Tibial nerve (tissue), 4 donors: ENCODE results near the gene RNF225. TPM values are rescaled to one million over a fixed set of nuclear protein-coding genes. Genes with fewer than 3 reads are reported as not detected.
"Not testable (repeated sequence)": the region's sequence is repeated elsewhere in the genome, so short reads cannot be mapped to it uniquely, and the experiment has no call there.

Experiments
- DNase-seq, 2 donors: peaks; one replicate each; pipeline ENCODE4 v3.0.0-alpha.2; 2019; ENCODE audit warnings: low spot score in 2 of 2
- H3K27ac ChIP-seq, 4 donors: fragments of 200-600 bp; sonication (generic) in 3 of 4; one replicate each; pipeline ENCODE4 v1.5.1; 2017 to 2019; ENCODE audit warnings: mild to moderate bottlenecking in 1 of 4
- H3K27me3 ChIP-seq, 2 donors: fragments of 200-600 bp; sonication (generic) in 1 of 2; one replicate each; pipeline versions ENCODE4 v1.5.1 to v1.6.0; 2017 to 2019
- H3K36me3 ChIP-seq, 3 donors: fragments of 200-600 bp; sonication (generic); one replicate each; pipeline ENCODE4 v1.5.1; 2018 to 2019
- H3K4me1 ChIP-seq, 4 donors: fragments of 200-600 bp; sonication (generic) in 3 of 4; one replicate each; pipeline ENCODE4 v1.5.1; 2017 to 2019
- H3K4me3 ChIP-seq, 4 donors: fragments of 200-600 bp; sonication (generic) in 3 of 4; one replicate each; pipeline ENCODE4 v1.5.1; 2017 to 2019; ENCODE audit warnings: mild to moderate bottlenecking in 1 of 4, moderate library complexity in 1 of 4
- H3K9me3 ChIP-seq, 4 donors: fragments of 200-600 bp; sonication (generic) in 3 of 4; one replicate each; pipeline ENCODE4 v1.5.1; 2017 to 2019
- EP300 ChIP-seq, 2 donors: sonication (generic); formaldehyde crosslinking; IDR thresholded peaks; one replicate each; pipeline ENCODE4 v1.6.1; 2017; ENCODE audit warnings: antibody characterized with exemption in 2 of 2, mild to moderate bottlenecking in 1 of 2
- POLR2A ChIP-seq, 2 donors: fragments of 450-650 bp; IDR thresholded peaks; one replicate each; pipeline ENCODE4 v1.6.1; 2017; ENCODE audit warnings: antibody characterized with exemption in 2 of 2, mild to moderate bottlenecking in 2 of 2, moderate library complexity in 2 of 2
- WGBS, 2 donors: methylation state at CpG; one replicate each; pipeline ENCODE4 v1.1.5; 2018; 5-methylcytosine and 5-hydroxymethylcytosine counted together
- total RNA-seq, 4 donors: library from RNA; depleted of rRNA; stranded (reverse); fragments of >200 nt; gene quantifications; one replicate each; pipeline ENCODE4 v1.1.0, GENCODE V29; 2016
- TF ChIP-seq, protein P1 (sequence below), 5 experiments: fragments of 200-600 bp in 3 of 5; fragments of 450-650 bp in 2 of 5; sonication (generic) in 3 of 5; IDR thresholded peaks; one replicate each; pipeline ENCODE4 v1.5.1; 2016 to 2019; ENCODE audit warnings: antibody characterized with exemption in 5 of 5, mild to moderate bottlenecking in 3 of 5, moderate library complexity in 2 of 5

Gene RNF225
- total RNA-seq: not detected

DNA sequence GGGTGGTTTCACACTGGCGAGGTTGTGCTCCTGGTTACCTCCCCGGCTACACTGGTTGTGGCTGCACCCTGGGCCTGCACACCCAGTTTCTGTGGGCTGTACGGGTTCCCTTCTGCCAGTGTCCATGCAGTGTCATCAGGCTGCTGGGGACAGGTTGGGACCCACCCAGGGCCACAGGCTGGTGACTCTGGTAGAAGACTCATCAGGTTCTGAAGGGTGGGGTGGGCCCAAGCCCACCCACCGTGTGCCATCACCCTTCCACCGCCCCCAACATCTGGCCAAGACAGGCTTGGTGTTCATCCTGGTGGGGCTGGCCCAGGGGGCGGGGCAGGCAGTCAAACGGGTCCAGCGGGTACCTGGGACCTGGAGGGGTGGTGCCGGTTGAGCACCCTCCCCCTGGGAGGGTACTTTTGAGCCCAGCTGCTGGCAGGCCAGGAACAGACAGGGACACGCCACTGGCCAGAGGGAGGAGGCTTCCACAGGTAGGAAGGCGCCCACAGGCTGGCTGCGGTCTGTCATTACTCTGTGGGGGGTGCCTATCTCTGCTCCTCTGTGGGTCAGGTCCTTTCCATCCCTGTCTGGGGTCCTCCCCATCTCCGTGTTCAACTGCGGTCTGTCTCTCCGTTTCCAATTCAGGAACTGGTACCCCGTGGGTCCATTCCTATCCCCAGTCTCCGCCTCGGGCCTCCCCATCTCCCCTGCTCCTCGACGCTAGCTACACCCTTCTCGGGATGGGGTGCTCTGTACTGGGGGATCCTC lies at the start of gene RNF225:
RNF225 (plus strand) TSS at position 437 of the 759 bp plus-strand sequence. CDS start 434 bp downstream, outside the sequence.
- TF ChIP-seq POLR2A (IDR thresholded peaks at IDR 0.05): no peak
- TF ChIP-seq, protein P1, sequence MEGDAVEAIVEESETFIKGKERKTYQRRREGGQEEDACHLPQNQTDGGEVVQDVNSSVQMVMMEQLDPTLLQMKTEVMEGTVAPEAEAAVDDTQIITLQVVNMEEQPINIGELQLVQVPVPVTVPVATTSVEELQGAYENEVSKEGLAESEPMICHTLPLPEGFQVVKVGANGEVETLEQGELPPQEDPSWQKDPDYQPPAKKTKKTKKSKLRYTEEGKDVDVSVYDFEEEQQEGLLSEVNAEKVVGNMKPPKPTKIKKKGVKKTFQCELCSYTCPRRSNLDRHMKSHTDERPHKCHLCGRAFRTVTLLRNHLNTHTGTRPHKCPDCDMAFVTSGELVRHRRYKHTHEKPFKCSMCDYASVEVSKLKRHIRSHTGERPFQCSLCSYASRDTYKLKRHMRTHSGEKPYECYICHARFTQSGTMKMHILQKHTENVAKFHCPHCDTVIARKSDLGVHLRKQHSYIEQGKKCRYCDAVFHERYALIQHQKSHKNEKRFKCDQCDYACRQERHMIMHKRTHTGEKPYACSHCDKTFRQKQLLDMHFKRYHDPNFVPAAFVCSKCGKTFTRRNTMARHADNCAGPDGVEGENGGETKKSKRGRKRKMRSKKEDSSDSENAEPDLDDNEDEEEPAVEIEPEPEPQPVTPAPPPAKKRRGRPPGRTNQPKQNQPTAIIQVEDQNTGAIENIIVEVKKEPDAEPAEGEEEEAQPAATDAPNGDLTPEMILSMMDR (IDR thresholded peaks at IDR 0.05): no peak
- TF ChIP-seq EP300 (IDR thresholded peaks at IDR 0.05): no peak
- Histone ChIP-seq H3K36me3 (peaks cover 0 to 59% (median 16%) of the 10 kb centered on the region in 3 donors), H3K9me3 (no peaks in the 10 kb centered on the region), H3K27ac (no peak within 1 kb of the TSS), H3K27me3 (peaks cover 0 to 25% of the 10 kb centered on the region in 2 donors), H3K4me3 (no peak within 1 kb of the TSS), H3K4me1 (peaks cover 0 to 28% (median 3%) of the 10 kb centered on the region in 4 donors)
- no peak for DNase-seq
- WGBS, 2 donors: 41 to 46% methylated on average over 15 to 19 of the region's 21 CpGs

DNA sequence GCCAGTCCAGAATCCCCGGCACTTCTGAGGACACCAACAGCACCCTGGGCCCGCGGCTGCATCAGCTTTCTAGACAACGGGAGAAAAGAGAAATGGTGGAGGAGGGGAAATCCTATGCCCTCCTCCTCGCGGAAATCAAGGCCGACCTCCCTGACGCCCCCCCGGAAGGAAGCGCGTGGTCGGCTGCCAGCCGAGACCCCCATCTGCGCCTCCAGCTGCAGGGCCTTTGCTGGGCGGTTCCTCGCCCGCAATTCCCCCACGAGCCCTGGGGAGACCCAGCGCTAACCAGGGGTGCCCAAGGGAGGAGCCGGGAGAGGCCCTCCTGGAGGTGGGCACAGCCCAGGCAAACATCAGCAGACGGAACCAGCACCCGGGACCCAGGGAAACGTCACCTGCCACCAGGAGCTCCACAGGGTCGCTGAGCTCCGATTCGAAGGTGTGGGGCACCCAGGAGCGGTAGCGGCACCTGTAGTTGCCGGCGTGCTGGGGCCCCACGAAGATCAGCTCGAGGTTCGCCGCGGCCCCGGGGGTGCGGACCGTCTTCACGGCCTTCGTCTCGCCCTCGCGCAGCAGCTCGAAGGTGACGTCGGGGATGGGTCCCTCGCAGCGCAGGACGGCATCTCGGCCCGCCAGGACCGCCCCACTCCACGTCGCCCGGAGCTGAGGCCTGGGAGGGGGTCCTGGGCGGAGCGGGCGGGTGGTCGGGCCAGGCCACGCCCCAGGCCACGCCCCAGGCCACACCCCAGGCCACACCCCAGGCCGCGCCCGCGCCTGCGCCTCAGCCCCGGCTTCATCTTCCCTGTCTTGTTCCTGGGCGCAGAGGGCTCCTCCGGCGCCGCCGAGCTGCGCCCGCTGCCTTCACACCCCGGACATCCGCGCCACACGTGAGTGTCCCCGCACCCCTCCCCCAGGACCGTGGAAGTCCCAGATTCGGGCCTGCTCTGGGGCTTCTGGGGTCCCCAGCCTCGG lies 48.2 kb upstream of the RNF225 start:
- Histone ChIP-seq H3K27ac (peak overlapping the region; percentile 59 to 99 (median 87)), H3K36me3 (peaks cover 0 to 22% (median 0%) of the 10 kb centered on the region in 3 donors), H3K9me3 (peaks cover 0 to 2% (median 0%) of the 10 kb centered on the region in 4 donors), H3K4me3 (peak overlapping the region; percentile 41 to 89 (median 65)), H3K27me3 (peaks cover 0 to 4% of the 10 kb centered on the region in 2 donors), H3K4me1 (peaks cover 0 to 42% (median 7%) of the 10 kb centered on the region in 4 donors)
- DNase-seq: peak; percentile 15 to 21
- WGBS, 2 donors: 1 to 2% methylated on average over 34 to 61 of the region's 82 CpGs
- peak in 1 of 2 donors; percentile 69 for TF ChIP-seq EP300 (IDR thresholded peaks at IDR 0.05)
- peak; percentile 14 to 48 for TF ChIP-seq POLR2A (IDR thresholded peaks at IDR 0.05)
- TF ChIP-seq, protein P1 (IDR thresholded peaks at IDR 0.05): no peak

DNA sequence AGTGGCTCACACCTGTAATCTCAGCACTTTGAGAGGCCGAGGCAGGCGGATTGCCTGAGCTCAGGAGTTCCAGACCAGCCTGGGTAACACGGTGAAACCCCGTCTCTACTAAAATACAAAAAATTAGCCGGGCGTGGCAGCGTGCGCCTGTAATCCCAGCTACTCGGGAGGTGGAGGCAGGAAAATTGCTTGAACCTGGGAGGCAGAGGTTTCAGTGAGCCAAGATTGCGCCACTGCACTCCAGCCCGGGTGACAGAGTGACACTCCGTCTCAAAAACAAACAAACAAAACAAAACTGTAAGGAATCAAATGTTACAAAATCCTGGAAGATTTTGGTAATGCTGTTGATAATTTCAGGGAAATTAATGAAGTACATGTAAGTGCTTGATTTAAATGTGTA lies 47.4 kb upstream of the RNF225 start:
- peaks cover 0 to 22% (median 0%) of the 10 kb centered on the region in 3 donors for H3K36me3 ChIP-seq
- peak overlapping the region; percentile 41 to 89 (median 65) for H3K4me3 ChIP-seq
- DNase-seq, H3K27me3 ChIP-seq, H3K9me3 ChIP-seq: not testable (repeated sequence)
- H3K27ac ChIP-seq: peak overlapping the region in 3 of 4 donors; percentile 23 to 99 (median 85)
- H3K4me1 ChIP-seq: peaks cover 0 to 42% (median 7%) of the 10 kb centered on the region in 4 donors
- 14% methylated on average over 12 of the region's 12 CpGs for WGBS, 2 donors

DNA sequence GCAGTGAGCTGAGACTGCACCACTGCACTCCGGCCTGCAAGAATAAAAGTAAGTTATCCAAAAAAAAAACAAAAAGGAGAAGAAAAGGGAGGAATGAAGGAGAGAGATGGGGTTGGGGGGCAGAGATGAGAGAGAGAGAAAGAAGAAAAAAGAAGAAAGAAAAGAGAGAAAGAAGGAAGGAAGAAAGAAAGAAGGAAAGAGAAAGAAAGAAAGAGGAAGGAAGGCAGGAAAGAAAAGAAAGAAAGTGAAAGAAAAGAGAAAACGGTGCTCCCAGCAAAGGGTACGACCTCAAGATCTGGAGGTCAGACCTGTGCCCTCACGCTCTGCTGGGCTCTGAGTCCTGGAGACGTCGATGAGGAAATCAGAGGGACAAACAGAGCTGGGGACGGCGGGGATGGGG lies 45.9 kb upstream of the RNF225 start:
- no peak for DNase-seq
- Histone ChIP-seq H3K4me3 (no peak overlapping the region), H3K27ac (no peak overlapping the region), H3K4me1 (peaks cover 0 to 42% (median 7%) of the 10 kb centered on the region in 4 donors), H3K9me3 (no peaks in the 10 kb centered on the region), H3K36me3 (peaks cover 0 to 34% (median 0%) of the 10 kb centered on the region in 3 donors), H3K27me3 (peaks cover 0 to 4% of the 10 kb centered on the region in 2 donors)
- WGBS, 2 donors: 57 to 58% methylated on average over 8 of the region's 8 CpGs
- TF ChIP-seq POLR2A (IDR thresholded peaks at IDR 0.05) (no peak), EP300 (IDR thresholded peaks at IDR 0.05) (no peak)
- TF ChIP-seq, protein P1 (IDR thresholded peaks at IDR 0.05): no peak

DNA sequence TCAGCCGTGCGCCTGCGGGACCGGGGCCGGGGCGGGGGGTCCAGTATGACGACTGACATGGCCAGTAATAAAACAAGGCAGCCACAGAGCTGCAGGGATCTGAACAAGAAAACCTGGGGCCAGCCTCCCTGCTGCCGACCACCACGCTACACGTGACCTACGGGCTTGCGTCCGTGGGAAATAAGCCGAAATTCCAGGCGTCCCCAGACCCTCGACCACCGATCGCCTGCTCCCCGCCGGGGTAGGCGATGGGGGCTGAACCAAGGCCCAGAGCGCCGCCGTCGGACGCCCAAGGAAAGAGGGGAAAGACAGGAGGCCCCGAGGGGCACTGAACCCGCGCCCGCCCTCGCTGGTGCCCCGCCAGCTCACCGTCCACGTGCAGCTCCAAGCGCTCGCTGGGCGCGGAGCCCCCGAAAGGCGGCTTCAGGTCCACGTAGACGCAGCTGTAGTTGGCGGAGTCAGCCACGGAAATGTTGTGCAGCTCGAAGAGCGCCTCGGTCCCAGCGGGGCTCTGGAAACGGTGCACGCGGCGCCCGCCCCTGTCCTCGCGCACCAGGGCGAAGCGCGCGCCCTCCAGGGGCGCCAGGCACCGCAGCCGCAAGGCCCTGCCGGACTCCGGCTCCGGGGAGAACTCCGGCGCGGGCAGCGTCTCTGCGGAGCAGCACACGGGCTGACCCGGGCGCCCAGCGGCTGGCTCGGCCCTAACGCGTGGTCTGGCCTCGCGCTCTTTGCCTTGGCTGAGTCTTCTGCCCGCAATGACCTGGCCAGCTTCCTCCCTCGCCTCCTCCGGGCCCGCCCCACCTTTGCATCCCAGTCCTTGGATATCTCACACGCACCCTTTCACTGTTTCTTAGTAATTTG lies 45.2 kb upstream of the RNF225 start:
- 40 to 47% methylated on average over 53 to 72 of the region's 84 CpGs for WGBS, 2 donors
- Histone ChIP-seq H3K27me3 (peaks cover 0 to 4% of the 10 kb centered on the region in 2 donors), H3K4me3 (no peak overlapping the region), H3K9me3 (no peaks in the 10 kb centered on the region), H3K36me3 (peaks cover 0 to 34% (median 0%) of the 10 kb centered on the region in 3 donors), H3K4me1 (peaks cover 0 to 42% (median 7%) of the 10 kb centered on the region in 4 donors), H3K27ac (no peak overlapping the region)
- DNase-seq: no peak
- no peak for TF ChIP-seq EP300 (IDR thresholded peaks at IDR 0.05)
- TF ChIP-seq POLR2A (IDR thresholded peaks at IDR 0.05): no peak
- TF ChIP-seq, protein P1 (IDR thresholded peaks at IDR 0.05): no peak
